ENCODE results near the gene MTMR3. TPM values are rescaled to one million over a fixed set of nuclear protein-coding genes. Genes with fewer than 3 reads are reported as not detected.

The MTMR3 gene
- total RNA-seq, 4 donors from 2014 or later = 52.8 to 101 (median 69.1) TPM

- Histone ChIP-seq H3K9me3 (no peaks in the 10 kb centered on the region), H3K36me3 (no peaks in the 10 kb centered on the region), H3K4me1 (peaks cover 17 to 31% of the 10 kb centered on the region in 2 donors), H3K4me3 (replicated peaks in 1 of 3) (no peak overlapping the region), H3K27ac (peak overlapping the region in 1 of 3 donors; percentile 39), H3K27me3 (no peaks in the 10 kb centered on the region)
- TF ChIP-seq POLR2A (IDR thresholded peaks at IDR 0.05) = no peak
- TF ChIP-seq CTCF (IDR thresholded peaks at IDR 0.05) = no peak
- DNase-seq = no peak
- 95 to 96% methylated on average over 13 to 14 of the region's 15 CpGs for WGBS, 2 donors
- intact Hi-C loops (cut with DNase I) = no loop called here
Observed at GRCh38 chr22:30046716-30047363, 163.9 kb downstream of the MTMR3 start.

GRCh38 chr22:30047364-30047738, 164.4 kb downstream of the MTMR3 start:
- H3K27ac ChIP-seq = peak overlapping the region in 1 of 3 donors; percentile 39
- WGBS, 2 donors = 50 to 57% methylated on average over 3 of the region's 3 CpGs
- peaks cover 17 to 31% of the 10 kb centered on the region in 2 donors for H3K4me1 ChIP-seq
- no peaks in the 10 kb centered on the region for H3K9me3 ChIP-seq
- peak; percentile 26 to 43 for DNase-seq
- TF ChIP-seq POLR2A (IDR thresholded peaks at IDR 0.05) (no peak), CTCF (IDR thresholded peaks at IDR 0.05) (no peak)
- no peak overlapping the region for H3K4me3 ChIP-seq (replicated peaks in 1 of 3)
- intact Hi-C loops (cut with DNase I) = no loop called here
- H3K36me3 ChIP-seq = no peaks in the 10 kb centered on the region
- H3K27me3 ChIP-seq = no peaks in the 10 kb centered on the region

GRCh38 chr22:30048681-30049080, 165.7 kb downstream of the MTMR3 start:
- H3K36me3 ChIP-seq = no peaks in the 10 kb centered on the region
- H3K27ac ChIP-seq = no peak overlapping the region
- no peaks in the 10 kb centered on the region for H3K9me3 ChIP-seq
- TF ChIP-seq CTCF (IDR thresholded peaks at IDR 0.05) (no peak), POLR2A (IDR thresholded peaks at IDR 0.05) (no peak)
- WGBS, 2 donors = 91 to 96% methylated on average over 2 of the region's 2 CpGs
- intact Hi-C loops (cut with DNase I) = no loop called here
- DNase-seq = no peak
- no peak overlapping the region for H3K4me3 ChIP-seq (replicated peaks in 1 of 3)
- H3K4me1 ChIP-seq = peaks cover 14 to 26% of the 10 kb centered on the region in 2 donors
- H3K27me3 ChIP-seq = no peaks in the 10 kb centered on the region

- H3K27ac ChIP-seq = peak overlapping the region; percentile 23 to 69 (median 43)
- no peak overlapping the region for H3K4me3 ChIP-seq (replicated peaks in 1 of 3)
- intact Hi-C loops (cut with DNase I) = no loop called here
- no peaks in the 10 kb centered on the region for H3K9me3 ChIP-seq
- TF ChIP-seq CTCF (IDR thresholded peaks at IDR 0.05) (no peak), POLR2A (IDR thresholded peaks at IDR 0.05) (no peak)
- no peaks in the 10 kb centered on the region for H3K27me3 ChIP-seq
- 63 to 70% methylated on average over 10 of the region's 10 CpGs for WGBS, 2 donors
- DNase-seq = no peak
- peaks cover 15 to 24% of the 10 kb centered on the region in 2 donors for H3K4me1 ChIP-seq
- no peaks in the 10 kb centered on the region for H3K36me3 ChIP-seq
Observed at GRCh38 chr22:30054067-30054763, 171.2 kb downstream of the MTMR3 start.

- Histone ChIP-seq H3K27ac (peak overlapping the region; percentile 23 to 69 (median 43)), H3K9me3 (no peaks in the 10 kb centered on the region), H3K4me1 (peaks cover 15 to 24% of the 10 kb centered on the region in 2 donors), H3K27me3 (no peaks in the 10 kb centered on the region), H3K36me3 (no peaks in the 10 kb centered on the region), H3K4me3 (replicated peaks in 1 of 3) (no peak overlapping the region)
- no peak for TF ChIP-seq CTCF (IDR thresholded peaks at IDR 0.05)
- no peak for TF ChIP-seq POLR2A (IDR thresholded peaks at IDR 0.05)
- intact Hi-C loops (cut with DNase I) = no loop called here
- peak; percentile 50 to 72 for DNase-seq
Observed at GRCh38 chr22:30054764-30055069, 171.7 kb downstream of the MTMR3 start.
